ENCODE data around the gene PHPT1. TPM values are rescaled to one million over a fixed set of nuclear protein-coding genes. Genes with fewer than 3 reads are reported as not detected.

The PHPT1 gene
- total and polyA plus RNA-seq, 2 of the 13 experiments (the other 11 are each of a cell fraction or from before 2014, with no cell fraction given): 189 to 192 TPM

DNA sequence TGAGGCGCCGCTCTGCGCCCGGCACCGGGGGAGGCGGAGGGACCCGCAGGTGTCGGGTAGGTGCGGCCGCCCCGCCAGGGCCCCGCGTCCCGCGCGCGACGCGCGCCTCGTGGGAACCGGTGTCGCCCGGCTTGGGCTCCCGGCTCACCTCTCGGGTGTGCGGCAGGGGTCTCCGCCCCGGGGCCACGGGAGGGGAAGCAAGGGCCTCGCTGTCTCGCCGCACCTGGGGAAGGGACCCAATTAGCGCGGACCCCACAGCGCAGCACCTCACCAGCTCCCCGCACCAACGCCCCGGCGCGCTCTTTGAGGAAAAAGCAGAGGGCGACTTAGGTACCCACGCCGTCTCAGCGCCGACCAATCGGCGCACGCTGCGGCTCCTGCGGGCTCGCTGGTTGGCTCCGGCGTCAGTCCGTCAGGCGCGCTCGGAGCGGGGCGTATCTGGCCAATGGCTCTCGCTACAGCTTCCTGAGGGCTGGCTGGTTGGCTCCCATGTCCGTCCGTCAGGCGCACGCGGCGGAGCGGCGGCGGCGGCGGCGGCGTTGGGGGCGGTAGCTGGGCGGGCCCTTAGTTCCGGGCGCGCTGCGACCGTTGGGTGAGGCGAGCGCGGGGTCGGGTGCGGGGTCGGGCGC, 36.9 kb downstream of the PHPT1 start, which contains the start of gene TRAF2 (continued):
- no peak for TF ChIP-seq ZNF512B (CRISPR knock-in tag; IDR thresholded peaks at IDR 0.05; ENCODE audit: borderline replicate concordance)
- TF ChIP-seq ISL2 (CRISPR knock-in tag; IDR thresholded peaks at IDR 0.05): peak; percentile 43; the same call in 1 of the 2 replicates
- TF ChIP-seq ZNF557 (CRISPR knock-in tag; IDR thresholded peaks at IDR 0.05): no peak
- no peak for TF ChIP-seq NFRKB (IDR thresholded peaks at IDR 0.05)
- no peak for TF ChIP-seq ZNF660 (CRISPR knock-in tag; IDR thresholded peaks at IDR 0.05; ENCODE audit: borderline replicate concordance, low read depth)

- H3K79me2 ChIP-seq (ENCODE audit: insufficient read depth, low read length): peaks cover 50% of the 10 kb centered on the region
- peak overlapping the region; percentile 66 to 92 (median 81) for H3K4me3 ChIP-seq (replicated peaks in 1 of 3; ENCODE audit: insufficient read depth in 1 of 3, low read depth in 2 of 3, low read length in 3 of 3)
- peaks cover 0 to 12% of the 10 kb centered on the region in 2 experiments; a peak in 3 of 5 replicates for H3K36me3 ChIP-seq (replicated peaks in 1 of 2; ENCODE audit: control insufficient read depth in 1 of 2, insufficient read depth in 2 of 2, low read length in 2 of 2)
- peaks cover 50% of the 10 kb centered on the region for H3K4me1 ChIP-seq (ENCODE audit: insufficient read depth, low read length)
- H4K20me1 ChIP-seq (ENCODE audit: insufficient read depth, low read length): 0 out of 2 replicates have a peak, but pooled peaks cover 10% of the 10 kb centered on the region
- H3K9ac ChIP-seq (ENCODE audit: insufficient read depth, low read depth, low read length): peak overlapping the region; percentile 89
- in situ Hi-C loops (cut with HindIII; ENCODE audit: extremely low pct_ligation_motif_present, low pct_unique_long_range_greater_than_20kb) (no loop called here), intact Hi-C loops (cut with micrococcal nuclease; ENCODE audit: unreplicated experiment) (loop anchor here (5.0 to 10.0 kb wide), 2 partner anchors 50 to 102 kb away; no protein-coding TSS in a partner anchor)
- no peak overlapping the region for H2AFZ ChIP-seq (ENCODE audit: low read length)
- 0% methylated on average over 21 of the region's 76 CpGs for WGBS (ENCODE audit: low lambda C conversion rate)
- BruUV-seq (replicated peaks): no TSS peak
- CTCF ChIA-PET (ENCODE audit: low intra/inter-chr PET ratio, low total read pairs): no interaction called here
- peak; percentile 15; the same call in 2 of the 3 replicates for ATAC-seq
- peak overlapping the region; percentile 96 for H3K4me2 ChIP-seq (ENCODE audit: low read depth, low read length)
- DNase-seq (ENCODE audit: low spot score): no peak
- POLR2A ChIA-PET: interaction anchor here (0.9 to 7.1 kb wide), 15 partner anchors 9 to 243 kb away, joined by 3 to 45 read pairs (median 5); partner anchors contain the start of genes C8G, EDF1, FBXW5 and MAN1B1
- FAIRE-seq: no peak
- H3K27me3 ChIP-seq (ENCODE audit: control insufficient read depth in 1 of 2, insufficient read depth in 2 of 2, low read length in 2 of 2): no peaks in the 10 kb centered on the region
- H3K27ac ChIP-seq (ENCODE audit: extremely low read length, insufficient read depth, low read length): peak overlapping the region; percentile 74
- no peaks in the 10 kb centered on the region for H3K9me3 ChIP-seq (ENCODE audit: low read length)
- TF ChIP-seq ZNF629 (CRISPR knock-in tag; conservative IDR thresholded peaks at IDR 0.05) (no peak), ZBTB38 (CRISPR knock-in tag; IDR thresholded peaks at IDR 0.05) (no peak; the same call in 1 of the 2 replicates), ZNF431 (CRISPR knock-in tag; IDR thresholded peaks at IDR 0.05; ENCODE audit: borderline replicate concordance, low read depth) (no peak), SRF (IDR thresholded peaks at IDR 0.05; ENCODE audit: low read depth, low read length) (no peak), FOXA1 (IDR thresholded peaks at IDR 0.05) (no peak), FOXA1 (CRISPR knock-in tag; IDR thresholded peaks at IDR 0.05) (no peak)
- TF ChIP-seq, protein P1, sequence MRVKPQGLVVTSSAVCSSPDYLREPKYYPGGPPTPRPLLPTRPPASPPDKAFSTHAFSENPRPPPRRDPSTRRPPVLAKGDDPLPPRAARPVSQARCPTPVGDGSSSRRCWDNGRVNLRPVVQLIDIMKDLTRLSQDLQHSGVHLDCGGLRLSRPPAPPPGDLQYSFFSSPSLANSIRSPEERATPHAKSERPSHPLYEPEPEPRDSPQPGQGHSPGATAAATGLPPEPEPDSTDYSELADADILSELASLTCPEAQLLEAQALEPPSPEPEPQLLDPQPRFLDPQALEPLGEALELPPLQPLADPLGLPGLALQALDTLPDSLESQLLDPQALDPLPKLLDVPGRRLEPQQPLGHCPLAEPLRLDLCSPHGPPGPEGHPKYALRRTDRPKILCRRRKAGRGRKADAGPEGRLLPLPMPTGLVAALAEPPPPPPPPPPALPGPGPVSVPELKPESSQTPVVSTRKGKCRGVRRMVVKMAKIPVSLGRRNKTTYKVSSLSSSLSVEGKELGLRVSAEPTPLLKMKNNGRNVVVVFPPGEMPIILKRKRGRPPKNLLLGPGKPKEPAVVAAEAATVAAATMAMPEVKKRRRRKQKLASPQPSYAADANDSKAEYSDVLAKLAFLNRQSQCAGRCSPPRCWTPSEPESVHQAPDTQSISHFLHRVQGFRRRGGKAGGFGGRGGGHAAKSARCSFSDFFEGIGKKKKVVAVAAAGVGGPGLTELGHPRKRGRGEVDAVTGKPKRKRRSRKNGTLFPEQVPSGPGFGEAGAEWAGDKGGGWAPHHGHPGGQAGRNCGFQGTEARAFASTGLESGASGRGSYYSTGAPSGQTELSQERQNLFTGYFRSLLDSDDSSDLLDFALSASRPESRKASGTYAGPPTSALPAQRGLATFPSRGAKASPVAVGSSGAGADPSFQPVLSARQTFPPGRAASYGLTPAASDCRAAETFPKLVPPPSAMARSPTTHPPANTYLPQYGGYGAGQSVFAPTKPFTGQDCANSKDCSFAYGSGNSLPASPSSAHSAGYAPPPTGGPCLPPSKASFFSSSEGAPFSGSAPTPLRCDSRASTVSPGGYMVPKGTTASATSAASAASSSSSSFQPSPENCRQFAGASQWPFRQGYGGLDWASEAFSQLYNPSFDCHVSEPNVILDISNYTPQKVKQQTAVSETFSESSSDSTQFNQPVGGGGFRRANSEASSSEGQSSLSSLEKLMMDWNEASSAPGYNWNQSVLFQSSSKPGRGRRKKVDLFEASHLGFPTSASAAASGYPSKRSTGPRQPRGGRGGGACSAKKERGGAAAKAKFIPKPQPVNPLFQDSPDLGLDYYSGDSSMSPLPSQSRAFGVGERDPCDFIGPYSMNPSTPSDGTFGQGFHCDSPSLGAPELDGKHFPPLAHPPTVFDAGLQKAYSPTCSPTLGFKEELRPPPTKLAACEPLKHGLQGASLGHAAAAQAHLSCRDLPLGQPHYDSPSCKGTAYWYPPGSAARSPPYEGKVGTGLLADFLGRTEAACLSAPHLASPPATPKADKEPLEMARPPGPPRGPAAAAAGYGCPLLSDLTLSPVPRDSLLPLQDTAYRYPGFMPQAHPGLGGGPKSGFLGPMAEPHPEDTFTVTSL (CRISPR knock-in tag; IDR thresholded peaks at IDR 0.05; ENCODE audit: borderline replicate concordance): 0 out of 2 replicates have a peak, but pooled peaks have one; percentile 35
Measured at GRCh38 chr9:136886610-136887597, 37.7 kb downstream of the PHPT1 start.

Data from HepG2 (cell line).